Measurements from ENCODE around the gene ADAMTSL4. TPM values are rescaled to one million over a fixed set of nuclear protein-coding genes. Genes with fewer than 3 reads are reported as not detected.
A peak's percentile ranks its signal among the peaks of the same experiment; 100 is the strongest.
"Not testable (repeated sequence)": the region's sequence is repeated elsewhere in the genome, so short reads cannot be mapped to it uniquely, and the experiment has no call there.

ADAMTSL4 gene
- total RNA-seq, 1 donor from 2014 or later, result 48.2 TPM

DNA sequence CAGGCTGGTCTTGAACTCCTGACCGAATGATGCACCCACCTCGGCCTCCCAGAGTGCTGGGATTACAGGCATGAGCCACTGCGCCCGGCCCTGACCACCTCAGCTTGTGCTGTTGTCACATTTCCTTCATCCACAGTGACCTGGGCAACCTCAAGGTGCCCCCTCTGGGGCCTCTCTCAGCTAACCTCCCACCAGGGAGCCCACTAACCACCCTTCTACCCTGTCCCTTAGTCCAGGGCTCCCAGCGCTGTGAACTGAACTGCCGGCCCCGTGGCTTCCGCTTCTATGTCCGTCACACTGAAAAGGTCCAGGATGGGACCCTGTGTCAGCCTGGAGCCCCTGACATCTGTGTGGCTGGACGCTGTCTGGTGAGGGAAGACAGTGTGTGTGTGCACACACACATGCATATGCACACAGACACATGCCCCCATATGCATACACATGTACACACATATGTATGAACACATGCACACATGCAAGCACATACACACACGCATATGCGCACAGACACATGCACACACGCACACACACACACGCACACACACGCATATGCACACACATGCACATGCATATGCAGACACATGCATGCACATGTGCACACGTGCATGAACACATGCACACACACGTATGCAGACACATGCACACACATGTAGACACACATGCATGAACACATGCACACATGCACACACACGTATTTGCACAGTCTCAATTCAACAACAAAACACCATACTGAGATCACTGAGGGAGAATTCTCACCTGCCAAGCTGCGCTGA lies 6.2 kb downstream of the ADAMTSL4 start:
- DNase-seq (ENCODE audit: low spot score), result no peak

DNA sequence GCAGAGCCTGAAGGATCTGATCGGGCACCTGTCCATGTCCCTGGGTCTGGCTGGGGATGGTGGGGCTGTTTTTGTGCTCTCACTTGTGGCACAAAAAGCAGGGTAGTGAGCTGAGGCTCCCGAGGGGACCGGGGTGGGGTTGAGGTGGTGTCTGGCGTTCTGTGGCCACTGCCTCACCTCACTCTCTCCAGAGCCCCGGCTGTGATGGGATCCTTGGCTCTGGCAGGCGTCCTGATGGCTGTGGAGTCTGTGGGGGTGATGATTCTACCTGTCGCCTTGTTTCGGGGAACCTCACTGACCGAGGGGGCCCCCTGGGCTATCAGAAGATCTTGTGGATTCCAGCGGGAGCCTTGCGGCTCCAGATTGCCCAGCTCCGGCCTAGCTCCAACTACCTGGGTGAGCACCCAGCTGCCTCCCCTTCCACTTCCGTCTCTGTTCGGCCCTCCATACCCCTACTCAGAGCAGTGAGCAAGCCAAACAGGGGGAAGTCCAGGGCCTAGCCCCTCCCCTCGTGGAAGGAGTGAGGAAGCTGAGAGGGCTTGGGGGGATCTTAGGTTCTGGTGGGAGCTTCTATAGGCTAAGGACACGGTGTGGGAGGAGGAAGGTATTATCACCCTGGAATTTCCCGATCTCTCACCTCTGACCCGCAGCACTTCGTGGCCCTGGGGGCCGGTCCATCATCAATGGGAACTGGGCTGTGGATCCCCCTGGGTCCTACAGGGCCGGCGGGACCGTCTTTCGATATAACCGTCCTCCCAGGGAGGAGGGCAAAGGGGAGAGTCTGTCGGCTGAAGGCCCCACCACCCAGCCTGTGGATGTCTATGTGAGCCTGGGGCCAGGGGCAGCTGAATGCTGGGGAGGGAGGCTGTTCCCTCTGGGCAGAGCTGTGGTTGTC lies 7.0 kb downstream of the ADAMTSL4 start:
- no peak for DNase-seq (ENCODE audit: low spot score)

DNA sequence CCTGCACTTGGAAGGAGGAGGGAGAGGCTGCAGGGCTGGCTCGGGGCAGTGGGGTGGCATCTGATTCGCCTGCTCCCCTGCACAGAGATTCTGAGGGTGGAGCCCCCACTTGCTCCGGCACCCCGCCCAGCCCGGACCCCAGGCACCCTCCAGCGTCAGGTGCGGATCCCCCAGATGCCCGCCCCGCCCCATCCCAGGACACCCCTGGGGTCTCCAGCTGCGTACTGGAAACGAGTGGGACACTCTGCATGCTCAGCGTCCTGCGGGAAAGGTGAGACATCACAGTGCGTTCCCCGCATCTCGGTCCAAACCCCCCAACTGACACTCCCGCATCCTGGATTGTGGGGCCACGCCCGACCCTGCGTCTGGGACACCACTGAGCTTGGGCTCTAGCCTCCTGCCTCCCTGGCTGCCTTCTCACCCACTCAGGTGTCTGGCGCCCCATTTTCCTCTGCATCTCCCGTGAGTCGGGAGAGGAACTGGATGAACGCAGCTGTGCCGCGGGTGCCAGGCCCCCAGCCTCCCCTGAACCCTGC lies 7.9 kb downstream of the ADAMTSL4 start:
- no peak for DNase-seq (ENCODE audit: low spot score)

- no peak for DNase-seq (ENCODE audit: low spot score)
Observed at GRCh38 chr1:150557813-150558212, 8.6 kb downstream of the ADAMTSL4 start.

- no peak for DNase-seq (ENCODE audit: low spot score)
Observed at GRCh38 chr1:150558303-150558704, 9.1 kb downstream of the ADAMTSL4 start.

DNA sequence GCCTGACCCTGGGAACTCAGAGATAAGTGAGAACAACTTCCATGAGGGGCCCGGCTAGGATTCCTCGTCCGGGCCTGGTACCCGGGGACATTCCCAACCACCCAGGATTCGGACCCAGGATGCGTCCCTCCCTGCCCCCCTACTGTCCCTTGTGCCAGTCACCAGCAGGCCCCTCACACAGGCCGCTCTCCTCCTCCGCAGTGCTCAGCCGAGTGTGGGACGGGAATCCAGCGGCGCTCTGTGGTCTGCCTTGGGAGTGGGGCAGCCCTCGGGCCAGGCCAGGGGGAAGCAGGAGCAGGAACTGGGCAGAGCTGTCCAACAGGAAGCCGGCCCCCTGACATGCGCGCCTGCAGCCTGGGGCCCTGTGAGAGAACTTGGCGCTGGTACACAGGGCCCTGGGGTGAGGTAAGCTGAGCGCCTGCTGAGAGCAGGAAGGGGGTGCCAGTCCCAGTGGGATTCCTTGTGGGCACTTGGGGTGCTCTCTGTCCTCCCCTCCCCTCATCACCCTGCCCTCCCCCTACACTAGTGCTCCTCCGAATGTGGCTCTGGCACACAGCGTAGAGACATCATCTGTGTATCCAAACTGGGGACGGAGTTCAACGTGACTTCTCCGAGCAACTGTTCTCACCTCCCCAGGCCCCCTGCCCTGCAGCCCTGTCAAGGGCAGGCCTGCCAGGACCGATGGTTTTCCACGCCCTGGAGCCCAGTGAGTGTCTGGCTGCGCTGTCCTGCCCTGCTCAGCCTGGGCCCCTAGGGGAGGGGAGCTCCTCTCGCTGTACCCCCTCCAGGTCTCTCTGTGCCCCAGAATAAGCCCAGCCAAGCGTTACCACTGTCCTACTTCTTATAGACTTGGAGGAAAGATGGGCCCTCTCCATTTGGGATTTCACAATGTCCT lies 9.8 kb downstream of the ADAMTSL4 start:
- no peak for DNase-seq (ENCODE audit: low spot score)

- DNase-seq (ENCODE audit: low spot score), result no peak
Observed at GRCh38 chr1:150559656-150560010, 10.4 kb downstream of the ADAMTSL4 start.

DNA sequence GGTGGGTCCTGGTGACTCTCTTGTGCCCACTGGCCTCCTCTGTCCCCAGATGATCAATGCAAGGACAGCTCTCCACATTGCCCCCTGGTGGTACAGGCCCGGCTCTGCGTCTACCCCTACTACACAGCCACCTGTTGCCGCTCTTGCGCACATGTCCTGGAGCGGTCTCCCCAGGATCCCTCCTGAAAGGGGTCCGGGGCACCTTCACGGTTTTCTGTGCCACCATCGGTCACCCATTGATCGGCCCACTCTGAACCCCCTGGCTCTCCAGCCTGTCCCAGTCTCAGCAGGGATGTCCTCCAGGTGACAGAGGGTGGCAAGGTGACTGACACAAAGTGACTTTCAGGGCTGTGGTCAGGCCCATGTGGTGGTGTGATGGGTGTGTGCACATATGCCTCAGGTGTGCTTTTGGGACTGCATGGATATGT lies 10.8 kb downstream of the ADAMTSL4 start:
- DNase-seq (ENCODE audit: low spot score), result peak; percentile 86

- DNase-seq (ENCODE audit: low spot score), result peak; percentile 93
Observed at GRCh38 chr1:150560576-150561253, 11.5 kb downstream of the ADAMTSL4 start.

- DNase-seq (ENCODE audit: low spot score), result peak; percentile 96
Observed at GRCh38 chr1:150561254-150561973, 12.2 kb downstream of the ADAMTSL4 start.

DNA sequence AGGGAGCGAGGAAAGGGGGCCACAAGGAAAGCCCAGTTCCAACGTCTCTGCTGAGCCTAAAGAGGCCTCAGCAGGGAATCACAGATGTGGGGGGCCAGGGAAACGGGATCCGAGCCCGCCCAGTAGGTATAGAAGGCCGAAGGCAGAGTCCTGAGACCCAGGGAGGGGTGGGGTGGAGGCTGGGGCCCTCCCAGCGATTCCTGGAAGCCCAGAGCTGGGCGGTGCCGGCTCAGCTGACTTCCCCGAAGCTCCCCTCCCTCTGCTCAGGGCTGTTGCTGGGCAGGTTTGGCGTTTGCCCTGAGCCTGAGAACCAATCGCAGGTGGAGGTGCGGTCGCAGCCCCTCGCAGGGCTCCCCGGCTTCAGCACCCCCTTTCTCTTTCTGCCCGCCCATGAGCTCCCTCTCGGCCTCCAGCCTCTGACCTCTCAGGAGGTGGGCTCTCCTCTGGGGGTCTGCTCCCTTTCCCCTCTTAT lies 12.8 kb downstream of the ADAMTSL4 start:
- peak; percentile 96 for DNase-seq (ENCODE audit: low spot score)

- peak; percentile 61 for DNase-seq (ENCODE audit: low spot score)
Observed at GRCh38 chr1:150562446-150563339, 13.5 kb downstream of the ADAMTSL4 start.

- DNase-seq (ENCODE audit: low spot score), result peak; percentile 65
Observed at GRCh38 chr1:150563340-150564038, 14.3 kb downstream of the ADAMTSL4 start.

DNA sequence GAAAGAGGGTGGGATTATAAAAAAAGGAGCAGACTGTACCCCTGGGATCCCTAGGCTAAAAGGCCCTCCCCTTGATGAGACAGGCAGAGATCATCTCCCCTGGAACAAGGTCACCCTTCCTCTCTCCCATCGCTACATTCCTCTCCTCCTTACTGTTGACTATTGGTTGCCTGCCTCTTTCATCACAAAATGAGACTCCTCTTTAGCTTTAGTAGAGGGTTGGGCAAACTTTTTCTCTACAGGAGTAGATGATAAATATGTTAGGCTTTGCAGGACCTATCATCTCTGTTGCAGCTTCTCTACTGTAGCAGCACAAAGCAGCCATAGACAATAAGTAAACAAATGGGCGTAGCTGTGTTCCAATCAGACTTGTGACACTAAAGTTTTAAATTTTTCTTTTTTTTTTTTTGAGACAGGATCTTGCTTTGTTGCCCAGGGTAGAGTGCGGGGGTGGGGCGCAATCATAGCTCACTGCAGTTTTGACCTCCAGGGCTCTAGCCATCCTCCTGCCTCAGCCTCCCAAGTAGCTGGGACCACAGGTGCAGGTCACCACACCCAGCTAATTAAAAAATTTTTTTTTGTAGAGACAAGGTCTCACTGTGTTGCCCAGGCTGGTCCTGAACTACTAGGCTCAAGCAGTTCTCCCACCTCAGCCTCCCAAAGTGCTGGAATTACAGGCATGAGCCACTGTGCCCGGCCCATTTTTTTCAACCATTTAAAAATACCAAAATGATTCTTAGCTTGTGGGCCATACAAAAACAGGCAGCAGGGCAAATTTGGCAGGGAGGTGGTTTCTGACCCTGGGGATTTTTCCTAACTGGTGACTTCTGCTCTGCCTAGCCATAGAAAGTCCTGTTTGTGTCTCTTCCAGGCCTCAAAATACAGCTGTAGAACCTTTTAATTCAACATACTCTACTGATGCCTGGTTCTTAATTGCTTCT lies 15.1 kb downstream of the ADAMTSL4 start:
- DNase-seq (ENCODE audit: low spot score), result no peak

- DNase-seq (ENCODE audit: low spot score), result not testable (repeated sequence)
Observed at GRCh38 chr1:150565240-150565991, 16.2 kb downstream of the ADAMTSL4 start.

- no peak for DNase-seq (ENCODE audit: low spot score)
Observed at GRCh38 chr1:150566589-150567340, 17.6 kb downstream of the ADAMTSL4 start.

Data from ureter (tissue), 1 donor.